Right atrium auricular region (tissue), 2 donors: ENCODE measurements around the gene LRRC4B. TPM values are rescaled to one million over a fixed set of nuclear protein-coding genes. Genes with fewer than 3 reads are reported as not detected.
"Not testable (repeated sequence)": the region's sequence is repeated elsewhere in the genome, so short reads cannot be mapped to it uniquely, and the experiment has no call there.

Experiments used
- DNase-seq: peaks from one replicate; pipeline ENCODE4 v3.0.0-alpha.2; 2019; ENCODE audit warnings: low spot score
- H3K27ac ChIP-seq, 2 donors: fragments of 200-600 bp; sonication (generic); 1 replicate in 1 of 2; 2 replicates in 1 of 2; pipeline ENCODE4 v1.5.1; 2016 to 2019
- H3K27me3 ChIP-seq, 2 donors: fragments of 200-600 bp; sonication (generic); one replicate each; pipeline versions ENCODE4 v1.5.1 to v1.6.0; 2017 to 2019
- H3K36me3 ChIP-seq: fragments of 200-600 bp; sonication (generic); one replicate; pipeline ENCODE4 v1.5.1; 2016
- H3K4me1 ChIP-seq, 2 donors: fragments of 200-600 bp; sonication (generic); one replicate each; pipeline versions ENCODE4 v1.5.1 to v1.6.0; 2017 to 2019
- H3K4me3 ChIP-seq, 2 donors: fragments of 200-600 bp; sonication (generic); 1 replicate in 1 of 2; 2 replicates in 1 of 2; pipeline ENCODE4 v1.5.1; 2017 to 2019; ENCODE audit warnings: mild to moderate bottlenecking in 1 of 2, moderate library complexity in 1 of 2
- H3K9me3 ChIP-seq, 2 donors: fragments of 200-600 bp; sonication (generic); one replicate each; pipeline ENCODE4 v1.5.1; 2019
- CTCF ChIP-seq, 2 donors: fragments of 200-600 bp; sonication (generic); IDR thresholded peaks; one replicate each; pipeline ENCODE4 v1.5.1; 2019; ENCODE audit warnings: antibody characterized with exemption in 2 of 2
- total RNA-seq, 2 donors: library from RNA; depleted of rRNA; stranded (reverse); fragments of >200 nt; gene quantifications; one replicate each; pipeline ENCODE4 v1.1.0, GENCODE V29; 2016

The LRRC4B gene, protein sequence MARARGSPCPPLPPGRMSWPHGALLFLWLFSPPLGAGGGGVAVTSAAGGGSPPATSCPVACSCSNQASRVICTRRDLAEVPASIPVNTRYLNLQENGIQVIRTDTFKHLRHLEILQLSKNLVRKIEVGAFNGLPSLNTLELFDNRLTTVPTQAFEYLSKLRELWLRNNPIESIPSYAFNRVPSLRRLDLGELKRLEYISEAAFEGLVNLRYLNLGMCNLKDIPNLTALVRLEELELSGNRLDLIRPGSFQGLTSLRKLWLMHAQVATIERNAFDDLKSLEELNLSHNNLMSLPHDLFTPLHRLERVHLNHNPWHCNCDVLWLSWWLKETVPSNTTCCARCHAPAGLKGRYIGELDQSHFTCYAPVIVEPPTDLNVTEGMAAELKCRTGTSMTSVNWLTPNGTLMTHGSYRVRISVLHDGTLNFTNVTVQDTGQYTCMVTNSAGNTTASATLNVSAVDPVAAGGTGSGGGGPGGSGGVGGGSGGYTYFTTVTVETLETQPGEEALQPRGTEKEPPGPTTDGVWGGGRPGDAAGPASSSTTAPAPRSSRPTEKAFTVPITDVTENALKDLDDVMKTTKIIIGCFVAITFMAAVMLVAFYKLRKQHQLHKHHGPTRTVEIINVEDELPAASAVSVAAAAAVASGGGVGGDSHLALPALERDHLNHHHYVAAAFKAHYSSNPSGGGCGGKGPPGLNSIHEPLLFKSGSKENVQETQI
- total RNA-seq: 1 to 10 TPM; 1.6 to 2.0 TPM

GRCh38 chr19:50567882-50568727, at the start of gene LRRC4B:
TSS of gene LRRC4B (minus strand) at chr19:50568435. CDS start at chr19:50548838, 19,597 bp downstream.
- peaks cover 0 to 14% of the 10 kb centered on the region in 2 donors for H3K4me1 ChIP-seq
- TF ChIP-seq CTCF (IDR thresholded peaks at IDR 0.05): no peak
- H3K4me3 ChIP-seq: peak within 1 kb of the TSS in 1 of 2 donors; percentile 47
- no peak for DNase-seq
- H3K36me3 ChIP-seq: no peaks in the 10 kb centered on the region
- peaks cover 6 to 16% of the 10 kb centered on the region in 2 donors for H3K27me3 ChIP-seq
- no peaks in the 10 kb centered on the region for H3K9me3 ChIP-seq
- no peak within 1 kb of the TSS for H3K27ac ChIP-seq

DNA sequence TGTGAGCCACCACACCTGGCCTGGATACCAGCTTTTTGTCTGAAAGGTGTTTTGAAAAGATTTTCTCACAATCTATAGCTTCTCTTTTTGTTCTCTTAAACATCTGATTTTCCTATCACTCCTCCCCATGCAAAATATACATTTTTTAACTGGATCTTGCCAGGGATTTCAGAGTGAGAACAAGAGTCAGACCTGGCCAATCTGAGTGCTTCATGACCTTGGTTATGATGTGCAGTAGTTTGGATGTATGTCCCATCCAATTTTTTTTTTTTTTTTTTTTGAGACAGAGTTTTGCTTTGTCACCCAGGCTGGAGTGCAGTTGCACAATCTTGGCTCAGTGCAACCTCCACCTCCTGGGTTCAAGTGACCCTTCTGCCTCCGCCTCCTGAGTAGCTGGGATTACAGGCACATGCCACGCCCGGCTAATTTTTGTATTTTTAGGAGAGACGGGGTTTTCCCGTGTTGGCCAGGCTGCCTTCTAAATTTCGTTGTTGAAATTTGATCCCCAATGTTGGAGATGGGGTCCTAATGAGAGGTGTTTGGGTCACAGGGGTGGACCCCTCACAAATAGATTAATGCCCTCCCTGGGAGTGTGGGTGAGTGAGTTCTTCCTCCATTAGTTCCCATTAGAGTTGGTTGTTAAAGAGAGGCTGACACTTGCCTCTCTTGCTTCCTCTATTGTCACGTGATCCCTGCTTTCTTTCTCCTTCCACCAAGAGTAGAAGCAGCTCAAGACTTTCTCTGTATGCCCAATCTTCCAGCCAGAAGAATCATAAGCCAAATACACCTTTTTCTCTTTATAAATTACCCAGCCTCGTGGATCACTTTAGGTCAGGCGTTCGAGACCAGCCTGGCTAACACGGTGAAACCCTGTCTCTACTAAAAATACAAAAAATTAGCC, 44.5 kb upstream of the LRRC4B start:
- H3K27ac ChIP-seq, H3K27me3 ChIP-seq: not testable (repeated sequence)

DNA sequence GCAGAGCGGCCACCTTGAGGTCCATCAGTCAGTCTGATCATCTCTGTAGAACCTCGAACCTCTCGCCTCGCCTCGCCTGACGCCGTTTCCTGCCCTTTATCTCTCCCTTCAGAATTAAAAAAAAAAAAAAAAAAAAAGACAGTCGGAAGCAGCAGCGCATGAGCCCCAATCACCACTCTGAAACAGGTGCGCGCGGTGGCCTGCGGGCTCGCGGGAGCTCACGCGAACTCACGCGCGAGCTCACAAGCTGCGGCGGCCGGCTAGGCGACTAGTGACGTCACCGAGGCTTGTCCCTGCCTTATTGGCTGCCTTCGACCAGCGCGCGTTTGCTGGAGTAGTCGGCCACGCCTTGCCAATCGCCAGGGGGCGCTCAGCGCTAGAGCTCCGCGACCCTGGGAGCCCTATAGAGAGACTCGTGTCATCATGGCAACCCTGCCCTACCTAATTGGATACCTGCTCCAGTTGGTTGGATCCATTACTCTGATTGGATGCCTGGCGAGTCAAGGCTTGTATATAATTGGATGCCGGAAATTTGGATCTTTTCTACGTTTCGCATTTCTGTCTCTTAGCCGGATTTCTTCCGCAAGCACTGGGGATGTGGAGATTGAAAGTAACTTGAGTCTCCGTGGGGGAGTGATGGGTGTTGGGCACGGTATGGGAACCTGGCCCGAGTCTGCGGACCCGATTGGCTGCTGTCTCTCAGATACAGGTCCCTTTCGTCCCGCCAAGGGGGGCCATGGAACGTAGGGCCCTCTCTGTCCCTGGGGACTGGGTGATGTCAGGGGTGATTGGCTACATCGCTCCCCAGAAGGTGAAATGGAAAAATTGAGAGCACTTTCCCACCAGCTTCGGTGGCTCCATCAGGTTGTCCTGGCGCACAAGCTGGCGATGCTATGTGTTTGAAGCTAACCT, 39.9 kb upstream of the LRRC4B start:
- Histone ChIP-seq H3K27me3 (no peaks in the 10 kb centered on the region), H3K4me1 (no peaks in the 10 kb centered on the region), H3K9me3 (no peaks in the 10 kb centered on the region), H3K36me3 (no peaks in the 10 kb centered on the region), H3K27ac (no peak overlapping the region), H3K4me3 (no peak overlapping the region)
- peak; percentile 69 for DNase-seq
- peak in 1 of 2 donors; percentile 55 for TF ChIP-seq CTCF (IDR thresholded peaks at IDR 0.05)

More for the DNA sequence above, 44.5 kb upstream of the LRRC4B start:
- H3K4me3 ChIP-seq, H3K4me1 ChIP-seq, DNase-seq, H3K9me3 ChIP-seq, H3K36me3 ChIP-seq: not testable (repeated sequence)

DNA sequence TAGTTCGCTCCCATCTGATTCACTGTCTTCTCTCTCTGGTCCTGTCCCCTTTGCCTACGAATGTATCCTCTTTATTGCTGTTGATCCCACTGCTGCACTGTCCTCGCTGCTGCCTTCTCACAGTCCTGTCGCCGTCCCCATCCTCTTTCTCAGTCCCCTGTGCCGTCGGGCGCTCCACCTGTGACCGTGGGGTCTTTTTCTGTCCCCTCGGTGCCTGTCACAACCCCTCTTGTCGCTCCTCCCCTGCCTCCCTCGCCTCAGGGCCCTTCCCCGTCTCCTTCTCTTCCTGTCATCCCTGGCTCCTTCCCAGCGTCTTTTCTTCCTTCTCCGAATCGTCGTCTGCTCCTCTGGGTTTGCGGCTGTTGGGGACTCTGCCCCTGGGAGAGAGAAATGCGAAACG, 39.2 kb upstream of the LRRC4B start:
- DNase-seq: no peak
- no peaks in the 10 kb centered on the region for H3K4me1 ChIP-seq
- no peaks in the 10 kb centered on the region for H3K9me3 ChIP-seq
- H3K36me3 ChIP-seq: no peaks in the 10 kb centered on the region
- H3K27me3 ChIP-seq: no peaks in the 10 kb centered on the region
- TF ChIP-seq CTCF (IDR thresholded peaks at IDR 0.05): no peak
- no peak overlapping the region for H3K4me3 ChIP-seq
- H3K27ac ChIP-seq: no peak overlapping the region

- H3K9me3 ChIP-seq: not testable (repeated sequence)
These were observed 38.0 kb upstream of the LRRC4B start for GRCh38 chr19:50606059-50606836.

DNA sequence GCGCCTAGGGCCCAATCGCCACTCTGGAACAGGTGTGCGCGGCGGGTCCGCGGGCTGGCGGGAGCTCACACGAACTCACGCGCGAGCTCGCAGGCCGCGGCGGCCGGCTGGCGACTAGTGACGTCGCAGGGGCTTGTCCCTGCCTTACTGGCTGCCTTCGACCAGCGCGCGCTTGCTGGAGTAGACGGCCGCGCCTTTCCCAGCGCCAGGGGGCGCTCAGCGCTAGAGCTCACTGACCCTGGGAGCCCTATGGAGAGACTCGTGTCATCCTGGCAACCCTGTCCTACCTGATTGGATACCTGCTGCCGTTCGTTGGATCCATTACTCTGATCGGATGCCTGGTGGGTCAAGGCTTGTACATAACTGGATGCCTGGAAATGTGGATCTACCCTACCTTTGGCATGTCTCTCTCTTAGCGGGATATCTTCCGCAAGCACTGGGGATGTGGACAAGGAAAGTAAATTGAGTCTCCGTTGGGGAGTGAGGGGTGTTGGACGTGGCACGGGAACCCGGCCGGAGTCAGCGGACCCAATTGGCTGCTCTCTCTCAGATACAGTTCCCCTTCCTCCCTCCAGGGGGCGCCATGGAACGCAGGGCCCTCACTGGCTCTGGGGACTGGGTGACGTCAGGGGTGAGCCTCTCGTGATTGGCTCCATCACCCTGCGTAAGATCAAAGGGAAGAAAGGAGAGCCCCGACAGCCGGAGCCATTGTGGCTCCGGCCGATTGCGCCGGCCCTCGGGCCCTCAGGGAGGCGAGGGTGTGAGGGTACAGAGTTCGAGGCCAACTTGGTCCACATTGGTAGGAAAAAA, 36.2 kb upstream of the LRRC4B start:
- H3K4me3 ChIP-seq, H3K27ac ChIP-seq, H3K4me1 ChIP-seq, H3K36me3 ChIP-seq, H3K27me3 ChIP-seq, H3K9me3 ChIP-seq, DNase-seq: not testable (repeated sequence)

More at GRCh38 chr19:50606059-50606836, 38.0 kb upstream of the LRRC4B start:
- H3K36me3 ChIP-seq, H3K4me1 ChIP-seq, H3K4me3 ChIP-seq, H3K27ac ChIP-seq, H3K27me3 ChIP-seq, DNase-seq: not testable (repeated sequence)
